Measurements from ENCODE around the gene TMIGD1. TPM values are rescaled to one million over a fixed set of nuclear protein-coding genes. Genes with fewer than 3 reads are reported as not detected.

TMIGD1 gene
- total and polyA plus RNA-seq, 2 experiments from 2014 or later: 2.5 to 3.2 TPM

DNA sequence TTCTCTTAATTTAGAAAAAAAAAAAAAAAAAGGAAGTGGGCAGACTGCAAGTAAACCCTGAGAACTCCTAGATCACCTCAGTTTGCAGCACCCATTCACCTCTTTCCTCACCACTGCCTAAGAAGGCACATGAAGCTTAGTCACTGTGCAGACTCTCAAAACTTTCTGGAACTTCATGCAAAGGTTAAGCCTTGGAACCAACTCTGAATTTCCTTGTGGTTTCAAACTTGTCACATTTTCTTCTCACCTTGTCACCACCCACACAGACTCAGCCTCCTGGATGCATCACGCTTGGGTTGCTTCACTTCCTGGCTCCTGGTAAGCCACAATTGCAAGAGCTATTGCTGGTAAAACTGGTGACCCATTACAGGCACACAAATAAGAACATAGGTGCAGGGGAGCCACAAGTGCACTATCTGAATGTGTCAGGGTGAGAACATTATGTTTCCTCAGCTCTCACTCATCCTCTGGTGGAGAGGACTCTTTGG, 29.9 kb upstream of the TMIGD1 start:
- H3K9me3 ChIP-seq (ENCODE audit: low read depth): no peaks in the 10 kb centered on the region
- DNase-seq (ENCODE audit: low spot score): no peak
- no peak overlapping the region for H3K4me2 ChIP-seq
- no peaks in the 10 kb centered on the region for H3K36me3 ChIP-seq (replicated peaks; ENCODE audit: insufficient read depth, low read depth)
- no peak overlapping the region for H3K27ac ChIP-seq
- no peak overlapping the region for H2AFZ ChIP-seq
- H3K79me2 ChIP-seq: no peaks in the 10 kb centered on the region
- WGBS (ENCODE audit: low lambda C conversion rate, missing lambda C conversion rate): 52% methylated on average over 1 of the region's 1 CpG
- no peaks in the 10 kb centered on the region for H4K20me1 ChIP-seq (ENCODE audit: insufficient read depth, poor library complexity, severe bottlenecking)
- H3K4me3 ChIP-seq: no peak overlapping the region
- no peaks in the 10 kb centered on the region for H3K27me3 ChIP-seq
- TF ChIP-seq EZH2 (IDR thresholded peaks at IDR 0.05; ENCODE audit: borderline replicate concordance) (no peak), EZH2phosphoT487 (IDR thresholded peaks at IDR 0.05; ENCODE audit: low read depth, severe bottlenecking, unreplicated experiment) (no peak)
- TF ChIP-seq, protein P1, sequence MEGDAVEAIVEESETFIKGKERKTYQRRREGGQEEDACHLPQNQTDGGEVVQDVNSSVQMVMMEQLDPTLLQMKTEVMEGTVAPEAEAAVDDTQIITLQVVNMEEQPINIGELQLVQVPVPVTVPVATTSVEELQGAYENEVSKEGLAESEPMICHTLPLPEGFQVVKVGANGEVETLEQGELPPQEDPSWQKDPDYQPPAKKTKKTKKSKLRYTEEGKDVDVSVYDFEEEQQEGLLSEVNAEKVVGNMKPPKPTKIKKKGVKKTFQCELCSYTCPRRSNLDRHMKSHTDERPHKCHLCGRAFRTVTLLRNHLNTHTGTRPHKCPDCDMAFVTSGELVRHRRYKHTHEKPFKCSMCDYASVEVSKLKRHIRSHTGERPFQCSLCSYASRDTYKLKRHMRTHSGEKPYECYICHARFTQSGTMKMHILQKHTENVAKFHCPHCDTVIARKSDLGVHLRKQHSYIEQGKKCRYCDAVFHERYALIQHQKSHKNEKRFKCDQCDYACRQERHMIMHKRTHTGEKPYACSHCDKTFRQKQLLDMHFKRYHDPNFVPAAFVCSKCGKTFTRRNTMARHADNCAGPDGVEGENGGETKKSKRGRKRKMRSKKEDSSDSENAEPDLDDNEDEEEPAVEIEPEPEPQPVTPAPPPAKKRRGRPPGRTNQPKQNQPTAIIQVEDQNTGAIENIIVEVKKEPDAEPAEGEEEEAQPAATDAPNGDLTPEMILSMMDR (IDR thresholded peaks at IDR 0.05; ENCODE audit: poor library complexity): no peak
- H3K4me1 ChIP-seq (ENCODE audit: insufficient read depth): no peaks in the 10 kb centered on the region
- no peaks in the 10 kb centered on the region for H3K9me2 ChIP-seq (replicated peaks; ENCODE audit: insufficient read depth)

DNA sequence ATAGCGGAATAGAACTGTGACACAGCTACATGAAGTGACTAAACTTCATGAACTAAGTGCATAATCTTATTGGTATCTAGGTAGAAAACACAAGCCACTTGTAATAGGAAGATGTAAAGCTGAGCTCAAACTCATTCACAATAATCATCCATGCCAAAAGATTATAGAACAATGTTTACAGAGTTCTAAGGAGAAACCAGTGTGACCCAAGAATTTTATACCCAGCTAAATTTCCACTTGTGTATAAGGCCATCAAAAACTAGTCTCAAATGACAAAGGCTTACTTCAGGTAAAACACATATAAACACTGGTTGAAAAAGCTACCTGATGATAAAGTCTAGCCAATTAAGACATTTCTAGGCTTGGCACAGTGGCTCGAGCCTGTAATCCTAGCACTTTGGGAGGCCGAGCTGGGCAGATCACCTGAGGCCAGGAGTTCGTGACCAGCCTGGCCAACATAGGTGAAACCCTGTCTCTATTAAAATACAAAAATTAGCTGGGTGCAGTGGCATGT, 28.0 kb upstream of the TMIGD1 start:
- no peak for DNase-seq (ENCODE audit: low spot score)
- Histone ChIP-seq H3K27me3 (no peaks in the 10 kb centered on the region), H3K4me2 (no peak overlapping the region), H2AFZ (no peak overlapping the region), H3K9me2 (replicated peaks; ENCODE audit: insufficient read depth) (no peaks in the 10 kb centered on the region), H3K27ac (no peak overlapping the region), H3K36me3 (replicated peaks; ENCODE audit: insufficient read depth, low read depth) (no peaks in the 10 kb centered on the region), H4K20me1 (ENCODE audit: insufficient read depth, poor library complexity, severe bottlenecking) (no peaks in the 10 kb centered on the region), H3K4me3 (no peak overlapping the region), H3K9me3 (ENCODE audit: low read depth) (no peaks in the 10 kb centered on the region), H3K79me2 (no peaks in the 10 kb centered on the region), H3K4me1 (ENCODE audit: insufficient read depth) (peaks cover 8% of the 10 kb centered on the region)
- WGBS (ENCODE audit: low lambda C conversion rate, missing lambda C conversion rate): 98% methylated on average over 4 of the region's 4 CpGs
- TF ChIP-seq EZH2phosphoT487 (IDR thresholded peaks at IDR 0.05; ENCODE audit: low read depth, severe bottlenecking, unreplicated experiment): no peak
- no peak for TF ChIP-seq EZH2 (IDR thresholded peaks at IDR 0.05; ENCODE audit: borderline replicate concordance)
- TF ChIP-seq, protein P1 (IDR thresholded peaks at IDR 0.05; ENCODE audit: poor library complexity): no peak

DNA sequence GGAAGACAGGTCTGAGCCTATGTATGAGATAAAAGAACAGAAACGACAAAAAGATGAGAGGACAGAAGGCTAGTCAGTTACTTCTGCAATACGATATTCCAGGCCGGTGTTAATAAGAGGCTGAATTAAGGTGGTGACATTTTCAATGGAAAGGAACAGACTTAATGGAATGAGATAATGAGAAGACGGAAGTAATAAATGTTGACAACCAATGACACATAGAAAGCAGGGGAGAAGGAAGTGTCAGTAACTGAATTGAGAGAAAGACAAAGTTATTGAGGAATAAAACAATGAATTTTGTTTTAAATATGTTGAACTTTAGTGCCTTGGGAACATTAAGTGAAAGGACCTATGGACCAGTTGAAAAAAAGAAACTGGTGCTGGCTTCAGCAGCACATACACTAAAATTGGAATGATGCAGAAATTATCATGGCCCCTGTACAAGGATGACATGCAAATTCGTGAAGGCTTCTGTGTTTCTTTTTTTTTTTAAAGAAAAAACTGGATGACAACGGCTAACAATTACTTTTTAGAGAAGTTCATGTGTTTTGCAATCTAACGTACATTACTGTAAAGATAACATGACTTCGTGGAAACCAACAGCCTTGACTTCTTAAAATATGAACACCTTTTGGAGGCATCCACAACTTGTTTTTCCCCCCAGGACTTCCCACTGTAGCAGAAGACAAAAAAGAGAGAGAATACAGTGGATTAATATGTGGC, 26.4 kb upstream of the TMIGD1 start:
- WGBS (ENCODE audit: low lambda C conversion rate, missing lambda C conversion rate): 85% methylated on average over 8 of the region's 8 CpGs
- Histone ChIP-seq H3K79me2 (no peaks in the 10 kb centered on the region), H3K9me2 (replicated peaks; ENCODE audit: insufficient read depth) (no peaks in the 10 kb centered on the region), H3K4me1 (ENCODE audit: insufficient read depth) (peaks cover 8% of the 10 kb centered on the region), H3K4me3 (no peak overlapping the region), H3K4me2 (no peak overlapping the region), H3K27ac (no peak overlapping the region), H3K27me3 (no peaks in the 10 kb centered on the region), H3K36me3 (replicated peaks; ENCODE audit: insufficient read depth, low read depth) (no peaks in the 10 kb centered on the region), H2AFZ (no peak overlapping the region), H4K20me1 (ENCODE audit: insufficient read depth, poor library complexity, severe bottlenecking) (no peaks in the 10 kb centered on the region), H3K9me3 (ENCODE audit: low read depth) (no peaks in the 10 kb centered on the region)
- TF ChIP-seq EZH2phosphoT487 (IDR thresholded peaks at IDR 0.05; ENCODE audit: low read depth, severe bottlenecking, unreplicated experiment) (no peak), EZH2 (IDR thresholded peaks at IDR 0.05; ENCODE audit: borderline replicate concordance) (no peak)
- TF ChIP-seq, protein P1 (IDR thresholded peaks at IDR 0.05; ENCODE audit: poor library complexity): no peak
- DNase-seq (ENCODE audit: low spot score): no peak

Measured in hepatocyte (in vitro differentiated cells).